Colonic mucosa (tissue), 4 donors: ENCODE data around the gene FEM1B. TPM values are rescaled to one million over a fixed set of nuclear protein-coding genes. Genes with fewer than 3 reads are reported as not detected.

Experiments
- DNase-seq: peaks from one replicate; pipeline ENCODE4 v3.0.0-alpha.2; 2020
- H3K27ac ChIP-seq: fragments of 200-600 bp; one replicate; pipeline ENCODE4 v1.8.0; 2021
- H3K27me3 ChIP-seq: fragments of 200-600 bp; one replicate; pipeline ENCODE4 v1.8.0; 2021
- H3K36me3 ChIP-seq: fragments of 200-600 bp; one replicate; pipeline ENCODE4 v1.8.0; 2021
- H3K4me1 ChIP-seq: fragments of 200-600 bp; one replicate; pipeline ENCODE4 v1.8.0; 2021; ENCODE audit warnings: mild to moderate bottlenecking
- H3K4me3 ChIP-seq: fragments of 200-600 bp; one replicate; pipeline ENCODE4 v1.8.0; 2021
- H3K9ac ChIP-seq, 2 donors: one replicate each; pipeline ENCODE4 v1.7.0; 2013; ENCODE audit warnings: control low read depth in 2 of 2, low read depth in 2 of 2, low read length in 2 of 2
- H3K9me3 ChIP-seq: fragments of 200-600 bp; one replicate; pipeline ENCODE4 v1.8.0; 2021
- intact Hi-C: fragments of 100-400 bp; cut with DNase I; formaldehyde crosslinking; loops from one replicate; pipeline ENCODE4 v1.14.1; 2022
- total RNA-seq, 2 donors: library from RNA; stranded (reverse); fragmentation: NEBNext Ultra II Directional in 1 of 2; extraction: Animal tissue kit (Norgen Biotek cat#: 25700) in 1 of 2; gene quantifications; one replicate each; pipeline ENCODE4 v1.2.1, GENCODE V29; 2021
- TF ChIP-seq, protein P1 (sequence below): fragments of 200-600 bp; IDR thresholded peaks from one replicate; pipeline ENCODE4 v1.8.0; 2022; ENCODE audit warnings: antibody characterized with exemption, mild to moderate bottlenecking
- donor health status: healthy.
- donor health status: DM: no; HTN: no; CAD: no.
- donor health status: DM: no; HTN: no; CAD: no.

The FEM1B gene
- total RNA-seq, 2 donors from 2014 or later = 34.4 to 52.4 TPM

DNA sequence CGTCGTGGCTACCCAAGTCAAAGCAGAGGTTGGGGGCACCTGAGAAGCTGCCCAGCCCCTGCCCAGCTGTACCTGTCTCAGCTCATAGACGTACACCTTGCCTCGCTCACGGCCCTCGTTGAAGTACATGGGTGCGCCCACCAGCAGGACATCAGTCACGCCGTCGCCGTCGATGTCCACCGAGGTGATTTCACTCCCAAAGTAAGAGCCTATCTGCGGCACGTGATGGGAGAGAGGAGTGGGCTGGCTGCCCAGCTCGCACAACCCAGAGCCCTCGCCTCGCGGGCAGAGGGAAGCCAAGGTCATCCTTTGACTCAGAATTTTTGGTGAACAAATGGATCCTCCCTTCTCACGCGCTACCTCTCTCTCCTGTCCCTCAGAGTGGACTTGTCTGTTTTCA lies 54.7 kb downstream of the FEM1B start:
- H3K4me3 ChIP-seq = no peak overlapping the region
- no peak for DNase-seq
- intact Hi-C loops = no loop called here
- no peaks in the 10 kb centered on the region for H3K9me3 ChIP-seq
- TF ChIP-seq, protein P1, sequence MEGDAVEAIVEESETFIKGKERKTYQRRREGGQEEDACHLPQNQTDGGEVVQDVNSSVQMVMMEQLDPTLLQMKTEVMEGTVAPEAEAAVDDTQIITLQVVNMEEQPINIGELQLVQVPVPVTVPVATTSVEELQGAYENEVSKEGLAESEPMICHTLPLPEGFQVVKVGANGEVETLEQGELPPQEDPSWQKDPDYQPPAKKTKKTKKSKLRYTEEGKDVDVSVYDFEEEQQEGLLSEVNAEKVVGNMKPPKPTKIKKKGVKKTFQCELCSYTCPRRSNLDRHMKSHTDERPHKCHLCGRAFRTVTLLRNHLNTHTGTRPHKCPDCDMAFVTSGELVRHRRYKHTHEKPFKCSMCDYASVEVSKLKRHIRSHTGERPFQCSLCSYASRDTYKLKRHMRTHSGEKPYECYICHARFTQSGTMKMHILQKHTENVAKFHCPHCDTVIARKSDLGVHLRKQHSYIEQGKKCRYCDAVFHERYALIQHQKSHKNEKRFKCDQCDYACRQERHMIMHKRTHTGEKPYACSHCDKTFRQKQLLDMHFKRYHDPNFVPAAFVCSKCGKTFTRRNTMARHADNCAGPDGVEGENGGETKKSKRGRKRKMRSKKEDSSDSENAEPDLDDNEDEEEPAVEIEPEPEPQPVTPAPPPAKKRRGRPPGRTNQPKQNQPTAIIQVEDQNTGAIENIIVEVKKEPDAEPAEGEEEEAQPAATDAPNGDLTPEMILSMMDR = no peak
- no peaks in the 10 kb centered on the region for H3K27me3 ChIP-seq
- H3K27ac ChIP-seq = no peak overlapping the region
- no peaks in the 10 kb centered on the region for H3K36me3 ChIP-seq
- H3K9ac ChIP-seq = no peak overlapping the region
- H3K4me1 ChIP-seq = no peaks in the 10 kb centered on the region

DNA sequence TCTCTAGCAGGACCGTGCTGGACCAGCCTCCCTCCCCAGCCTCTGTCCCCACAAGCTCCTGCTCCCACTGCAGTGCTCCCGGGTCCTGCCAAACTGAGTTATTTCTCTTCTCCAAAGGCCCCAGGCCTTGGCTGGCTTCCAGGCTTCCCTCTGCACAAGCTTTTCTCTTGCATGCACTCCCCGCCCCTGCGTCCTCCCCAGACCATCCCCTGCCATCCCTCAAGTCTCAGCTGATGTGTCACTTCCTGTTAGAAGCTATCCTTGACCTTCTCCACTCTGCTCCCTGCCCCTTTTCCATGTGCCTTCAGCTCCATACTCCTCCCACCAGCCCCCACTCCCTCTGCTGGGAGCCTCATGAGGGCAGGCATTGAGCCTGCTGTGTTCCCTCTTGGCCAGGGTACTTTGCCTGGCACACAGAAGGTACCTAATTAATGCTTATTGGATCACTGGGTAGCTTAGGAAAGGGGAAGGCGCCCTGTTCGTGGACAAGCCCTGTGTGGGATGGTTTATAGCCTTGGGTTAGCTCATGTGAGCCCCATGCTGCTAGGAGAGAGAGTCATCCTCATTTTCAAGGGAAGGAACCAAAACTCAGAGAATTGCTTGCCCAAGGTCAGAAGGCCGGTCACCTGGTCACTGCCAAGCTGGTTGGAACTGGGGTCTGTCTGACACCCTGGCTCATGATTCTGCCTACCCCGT lies 56.4 kb downstream of the FEM1B start:
- Histone ChIP-seq H3K9ac (no peak overlapping the region), H3K9me3 (no peaks in the 10 kb centered on the region), H3K36me3 (no peaks in the 10 kb centered on the region), H3K4me1 (no peaks in the 10 kb centered on the region), H3K27ac (no peak overlapping the region), H3K27me3 (no peaks in the 10 kb centered on the region), H3K4me3 (no peak overlapping the region)
- DNase-seq = no peak
- TF ChIP-seq, protein P1 = no peak
- intact Hi-C loops = no loop called here

DNA sequence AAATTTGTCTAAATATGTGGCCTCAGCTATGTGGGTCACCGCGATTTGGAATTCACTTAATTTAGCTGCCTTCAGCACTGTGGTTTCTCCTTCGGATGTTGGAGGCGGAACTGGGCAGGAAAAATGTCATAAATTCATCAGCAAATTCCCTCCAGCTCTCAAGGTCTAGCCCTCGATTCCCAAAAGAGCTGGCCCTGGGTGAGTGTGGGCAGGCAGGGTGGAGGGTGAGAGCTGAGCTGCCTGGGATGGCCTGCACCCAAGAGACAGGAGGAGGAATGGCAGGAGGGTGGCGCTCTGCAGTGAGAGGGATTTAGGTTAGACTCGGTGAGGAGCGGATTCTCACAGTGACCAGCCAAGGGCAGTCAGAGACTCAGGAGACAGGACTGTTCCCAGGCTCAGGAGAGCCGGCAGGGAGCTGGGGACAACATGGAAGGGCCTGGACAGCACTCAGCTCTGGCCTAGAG lies 57.1 kb downstream of the FEM1B start:
- H3K9ac ChIP-seq = no peak overlapping the region
- H3K27me3 ChIP-seq = no peaks in the 10 kb centered on the region
- H3K4me1 ChIP-seq = no peaks in the 10 kb centered on the region
- H3K9me3 ChIP-seq = no peaks in the 10 kb centered on the region
- intact Hi-C loops = no loop called here
- TF ChIP-seq, protein P1 = no peak
- no peak overlapping the region for H3K27ac ChIP-seq
- no peaks in the 10 kb centered on the region for H3K36me3 ChIP-seq
- DNase-seq = no peak
- no peak overlapping the region for H3K4me3 ChIP-seq

DNA sequence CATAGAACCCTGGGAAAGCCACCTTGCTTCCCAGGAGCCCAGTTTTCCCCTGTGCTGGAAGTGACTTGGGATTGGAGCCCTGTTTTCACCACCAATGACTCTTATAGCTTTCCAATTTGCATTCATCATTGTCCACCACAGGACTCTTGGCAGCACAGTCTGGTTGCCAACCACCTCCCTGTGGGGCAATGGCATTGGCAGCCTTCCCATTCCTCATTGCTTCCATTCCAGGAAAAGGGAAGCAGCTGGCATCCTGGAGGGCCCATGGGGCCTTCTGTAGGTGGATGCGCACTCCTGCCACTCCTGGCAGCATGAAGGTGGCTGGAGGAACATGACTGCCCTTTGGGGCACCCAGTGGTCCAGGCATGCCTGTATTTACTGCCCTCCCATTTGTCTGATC lies 57.7 kb downstream of the FEM1B start:
- Histone ChIP-seq H3K36me3 (no peaks in the 10 kb centered on the region), H3K9me3 (no peaks in the 10 kb centered on the region), H3K27me3 (no peaks in the 10 kb centered on the region), H3K4me3 (no peak overlapping the region), H3K9ac (no peak overlapping the region), H3K27ac (no peak overlapping the region), H3K4me1 (no peaks in the 10 kb centered on the region)
- no peak for DNase-seq
- TF ChIP-seq, protein P1 = no peak
- intact Hi-C loops = no loop called here

DNA sequence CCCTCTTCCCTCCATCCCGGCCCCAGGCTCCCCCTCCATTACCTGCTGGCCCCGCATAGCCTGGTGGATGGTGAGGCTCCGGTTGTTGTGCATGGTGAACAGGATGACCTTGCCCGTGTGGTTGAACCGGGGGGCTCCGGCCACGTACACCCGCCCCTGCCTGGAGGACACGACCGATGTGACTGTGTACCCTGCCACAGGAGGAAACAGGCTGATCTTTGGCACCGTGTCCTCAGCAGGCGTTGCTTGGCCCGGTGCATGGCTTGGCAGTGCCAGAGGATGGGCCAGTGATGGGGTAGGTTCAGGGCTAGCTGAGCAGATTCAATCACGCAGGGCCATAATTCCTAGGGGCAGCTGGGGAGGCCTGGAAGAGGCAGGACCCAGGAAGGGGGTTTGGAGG lies 58.1 kb downstream of the FEM1B start:
- no peaks in the 10 kb centered on the region for H3K4me1 ChIP-seq
- intact Hi-C loops = no loop called here
- TF ChIP-seq, protein P1 = no peak
- no peaks in the 10 kb centered on the region for H3K36me3 ChIP-seq
- no peaks in the 10 kb centered on the region for H3K27me3 ChIP-seq
- DNase-seq = no peak
- no peak overlapping the region for H3K9ac ChIP-seq
- H3K9me3 ChIP-seq = no peaks in the 10 kb centered on the region
- H3K27ac ChIP-seq = no peak overlapping the region
- H3K4me3 ChIP-seq = no peak overlapping the region
